ENCODE results near the gene TIFAB.

- no peak for TF ChIP-seq POLR2A (IDR thresholded peaks at IDR 0.05; ENCODE audit: low read depth, low read length)
- TF ChIP-seq TAF1 (IDR thresholded peaks at IDR 0.05; ENCODE audit: borderline replicate concordance, low read depth, low read length) = no peak
Measured at GRCh38 chr5:135478938-135479337, 26.8 kb upstream of the TIFAB start.

Measured in GM12892 (cell line).